Astrocyte (in vitro differentiated cells and primary cell): Measurements from ENCODE around the gene CTNNA3.

Experiments used
- CTCF ChIP-seq: IDR thresholded peaks from 2 replicates; pipeline ENCODE4 v1.5.1; 2011; ENCODE audit warnings: low read depth, mild to moderate bottlenecking, inconsistent platforms, low read length, moderate library complexity; ENCODE audit not compliant: insufficient read depth
- EZH2 ChIP-seq: IDR thresholded peaks from 2 replicates; pipeline ENCODE4 v1.6.1; 2012; ENCODE audit warnings: mild to moderate bottlenecking, low read length, inconsistent platforms; ENCODE audit not compliant: insufficient read depth

- TF ChIP-seq EZH2 (no peak), CTCF (no peak)
Observed at GRCh38 chr10:66538371-66538770, 1157.6 kb downstream of the CTNNA3 start.
